Measurements from ENCODE around the gene CHCHD10. TPM values are rescaled to one million over a fixed set of nuclear protein-coding genes. Genes with fewer than 3 reads are reported as not detected.

The CHCHD10 gene
- total and polyA plus RNA-seq, 11 donors: 374 to 2,069 (median 944) TPM

DNA sequence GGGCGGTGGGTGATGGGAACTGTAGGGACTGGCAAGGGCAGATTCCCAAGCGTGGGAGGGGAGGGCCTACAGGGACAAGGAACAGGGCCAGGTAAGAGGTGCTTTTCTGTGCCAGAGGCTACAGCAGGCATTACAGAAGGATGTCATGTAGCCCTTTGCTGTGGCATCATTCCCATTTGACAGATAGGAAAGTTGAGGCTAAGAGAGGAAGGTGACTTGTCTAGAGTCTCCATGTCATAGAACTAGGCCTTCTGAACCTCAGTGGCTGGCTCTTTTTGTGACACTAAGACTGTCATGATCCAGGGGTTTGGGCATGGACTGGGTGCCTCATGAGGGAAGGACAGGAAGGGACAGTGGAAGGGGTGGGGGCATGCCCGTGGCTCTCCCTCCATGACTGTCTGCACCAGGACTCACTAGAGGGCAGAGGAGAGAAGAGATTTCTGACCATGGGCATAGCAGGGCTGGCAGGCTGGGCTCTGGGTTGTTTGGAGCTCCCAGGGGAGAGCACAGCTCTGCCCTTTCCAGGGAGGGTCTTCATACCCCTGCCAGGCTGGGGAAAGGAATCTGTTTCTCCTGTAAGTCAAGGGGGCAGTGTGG, 8.1 kb upstream of the CHCHD10 start:
- 77 to 83% (median 82%) methylated on average over 3 of the region's 3 CpGs for WGBS, 4 donors

DNA sequence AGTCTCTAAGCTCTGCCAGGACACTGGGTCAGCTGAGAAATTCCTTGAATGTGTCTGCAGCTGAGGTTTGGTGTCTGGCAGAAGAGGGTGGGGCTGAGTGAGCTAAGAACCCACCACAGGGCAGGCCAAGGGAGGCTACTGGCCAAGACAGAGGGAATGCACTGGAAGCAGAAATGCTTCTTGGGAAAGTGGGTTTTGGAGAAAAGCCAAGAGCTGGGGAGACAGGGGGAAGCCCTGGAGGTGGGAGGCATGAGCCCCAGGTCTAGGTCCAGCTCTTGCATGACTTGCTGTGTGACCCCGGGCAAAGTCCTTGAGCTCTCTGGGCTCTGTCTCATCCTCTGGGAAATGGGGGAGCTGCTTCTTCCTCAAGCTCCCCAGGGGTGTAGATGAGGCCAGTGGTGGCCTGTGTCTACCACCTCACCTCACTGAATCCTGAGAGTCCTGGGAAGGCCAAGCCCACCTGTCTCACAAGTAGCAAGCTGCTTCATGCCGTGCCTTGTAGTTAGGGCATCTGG, 7.2 kb upstream of the CHCHD10 start:
- TF ChIP-seq POLR2A (IDR thresholded peaks at IDR 0.05) (no peak), CTCF (IDR thresholded peaks at IDR 0.05) (no peak)
- ATAC-seq (no peak), DNase-seq (no peak)
- Histone ChIP-seq H3K4me3 (no peak overlapping the region), H3K27ac (peak overlapping the region in 1 of 12 donors; percentile 7), H3K36me3 (no peaks in the 10 kb centered on the region), H3K4me1 (peaks cover 0 to 57% (median 32%) of the 10 kb centered on the region in 12 donors), H3K9me3 (no peaks in the 10 kb centered on the region), H3K27me3 (peaks cover 0 to 3% (median 0%) of the 10 kb centered on the region in 9 donors)
- WGBS, 4 donors: 63 to 74% (median 68%) methylated on average over 2 of the region's 2 CpGs
- intact Hi-C loops (cut with DNase I): loop anchor here in 2 of 10 donors (5.0 to 10.0 kb wide), 2 partner anchors 72 to 480 kb away; no protein-coding TSS in a partner anchor

More for the DNA sequence above, 8.1 kb upstream of the CHCHD10 start:
- TF ChIP-seq CTCF (IDR thresholded peaks at IDR 0.05) (no peak), POLR2A (IDR thresholded peaks at IDR 0.05) (no peak)
- Histone ChIP-seq H3K4me1 (peaks cover 0 to 54% (median 30%) of the 10 kb centered on the region in 12 donors), H3K4me3 (no peak overlapping the region), H3K27me3 (peaks cover 0 to 3% (median 0%) of the 10 kb centered on the region in 9 donors), H3K27ac (peak overlapping the region in 3 of 12 donors; percentile 6 to 31 (median 15)), H3K9me3 (no peaks in the 10 kb centered on the region), H3K36me3 (peaks cover 0 to under 1% (median 0%) of the 10 kb centered on the region in 9 donors)
- DNase-seq (no peak), ATAC-seq (peak in 1 of 4 donors; percentile 32)
- intact Hi-C loops (cut with DNase I): loop anchor here in 1 of 10 donors (10.0 kb wide), 1 partner anchor 479 kb away; no protein-coding TSS in a partner anchor

DNA sequence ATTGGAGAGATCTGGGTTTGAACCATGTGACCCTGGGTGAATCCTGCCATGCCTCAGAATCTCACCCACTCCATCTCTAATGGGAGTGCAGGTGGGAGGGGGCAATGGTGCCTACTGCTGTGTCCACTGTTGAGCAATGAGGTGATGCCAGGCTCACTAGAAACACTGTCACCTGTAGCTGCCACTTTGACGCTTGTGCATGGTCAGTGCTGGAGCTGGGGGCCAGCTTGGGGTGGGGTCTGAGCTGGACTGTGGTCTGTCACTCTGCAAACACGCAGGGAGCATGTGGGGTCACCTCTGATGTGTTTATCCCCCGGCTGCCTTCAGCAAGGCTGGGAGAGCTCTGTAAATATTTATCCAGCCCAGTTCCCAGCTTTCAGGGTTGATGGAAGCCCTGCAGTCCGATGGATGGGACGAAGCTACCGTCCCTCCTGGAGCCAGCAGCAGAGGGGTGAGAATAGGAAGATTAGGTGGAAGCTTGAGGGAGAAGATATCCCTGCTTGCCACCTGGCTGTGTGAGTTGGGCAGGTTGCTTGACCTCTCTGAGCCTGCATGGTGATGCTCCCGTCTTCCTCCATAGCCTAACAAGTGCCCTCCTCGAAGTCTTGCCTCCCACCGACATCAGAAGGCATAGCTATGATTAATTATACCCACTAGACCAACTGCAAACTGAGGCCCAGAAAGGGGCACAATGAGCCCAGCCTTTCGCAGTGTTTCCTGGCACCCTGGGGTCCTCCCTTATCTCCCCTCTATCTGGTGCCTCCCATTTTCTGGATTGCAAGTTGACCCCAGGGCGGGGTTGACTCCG, 6.5 kb upstream of the CHCHD10 start:
- H3K27me3 ChIP-seq: peaks cover 0 to 3% (median 0%) of the 10 kb centered on the region in 9 donors
- peak overlapping the region in 5 of 12 donors; percentile 58 to 78 (median 77) for H3K27ac ChIP-seq
- ATAC-seq (no peak), DNase-seq (no peak)
- intact Hi-C loops (cut with DNase I): loop anchor here in 2 of 10 donors (5.0 to 10.0 kb wide), 2 partner anchors 73 to 480 kb away; no protein-coding TSS in a partner anchor
- TF ChIP-seq POLR2A (IDR thresholded peaks at IDR 0.05) (no peak), CTCF (IDR thresholded peaks at IDR 0.05) (no peak)
- 71 to 77% (median 74%) methylated on average over 12 of the region's 12 CpGs for WGBS, 4 donors
- no peaks in the 10 kb centered on the region for H3K9me3 ChIP-seq
- H3K4me3 ChIP-seq: no peak overlapping the region
- peaks cover 0 to 57% (median 32%) of the 10 kb centered on the region in 12 donors for H3K4me1 ChIP-seq
- no peaks in the 10 kb centered on the region for H3K36me3 ChIP-seq

All from heart left ventricle (tissue), 16 donors.